DOHH2 (cell line): ENCODE data around the gene CALY.

Experiments
- CTCF ChIP-seq: fragments of 200-600 bp; sonication (generic); IDR thresholded peaks from one replicate; pipeline ENCODE4 v1.5.1; 2014; ENCODE audit warnings: antibody characterized with exemption, mild to moderate bottlenecking, low read depth, low read length; ENCODE audit not compliant: poor library complexity, severe bottlenecking
- EZH2phosphoT487 ChIP-seq: fragments of 200-600 bp; sonication (generic); IDR thresholded peaks from 2 replicates; pipeline ENCODE4 v1.6.1; 2017; ENCODE audit warnings: borderline replicate concordance, mild to moderate bottlenecking, antibody characterized with exemption, low read length, moderate library complexity, mixed read lengths

GRCh38 chr10:133337370-133337725 is 652 bp upstream of the CALY start:
- no peak for TF ChIP-seq CTCF
- TF ChIP-seq EZH2phosphoT487, result no peak
